NCI-H146 treated with DMSO at 0.1 percent for 48 hours (cell line): ENCODE measurements around the gene FNDC7.
"Not testable (repeated sequence)": the region's sequence is repeated elsewhere in the genome, so short reads cannot be mapped to it uniquely, and the experiment has no call there.

ENCODE experiments used
- DNase-seq: peaks from one replicate; lab custom pipeline; 2025; ENCODE audit not compliant: unreplicated experiment; lab: John Stamatoyannopoulos, UW

FNDC7 gene

GRCh38 chr1:108712606-108713150 lies at the start of gene FNDC7:
TSS of gene FNDC7 (plus strand) at chr1:108712908. CDS start at chr1:108712934, 26 bp downstream.
- DNase-seq, result peak; percentile 17

- no peak for DNase-seq
These were observed 49.6 kb upstream of the FNDC7 start for GRCh38 chr1:108663074-108663473.

GRCh38 chr1:108664481-108664880 lies 48.2 kb upstream of the FNDC7 start:
- no peak for DNase-seq

GRCh38 chr1:108665067-108665466 lies 47.6 kb upstream of the FNDC7 start:
- DNase-seq, result no peak

GRCh38 chr1:108665771-108666170 lies 46.9 kb upstream of the FNDC7 start:
- no peak for DNase-seq

GRCh38 chr1:108667422-108667821 lies 45.3 kb upstream of the FNDC7 start:
- DNase-seq, result not testable (repeated sequence)

GRCh38 chr1:108668777-108669176 lies 43.9 kb upstream of the FNDC7 start:
- no peak for DNase-seq

GRCh38 chr1:108669679-108670078 lies 43.0 kb upstream of the FNDC7 start:
- no peak for DNase-seq

- no peak for DNase-seq
These were observed 42.5 kb upstream of the FNDC7 start for GRCh38 chr1:108670131-108670773.

- DNase-seq, result no peak
These were observed 41.6 kb upstream of the FNDC7 start for GRCh38 chr1:108671143-108671542.

GRCh38 chr1:108678706-108679105 lies 34.0 kb upstream of the FNDC7 start:
- DNase-seq, result no peak

GRCh38 chr1:108679586-108680213 lies 33.0 kb upstream of the FNDC7 start:
- no peak for DNase-seq

- peak; percentile 16 for DNase-seq
These were observed 31.0 kb upstream of the FNDC7 start for GRCh38 chr1:108681701-108682100.

- DNase-seq, result peak; percentile 11
These were observed 27.2 kb upstream of the FNDC7 start for GRCh38 chr1:108685529-108685928.

GRCh38 chr1:108686614-108687313 lies 25.9 kb upstream of the FNDC7 start:
- no peak for DNase-seq

- DNase-seq, result no peak
These were observed 21.4 kb upstream of the FNDC7 start for GRCh38 chr1:108691128-108691941.

- DNase-seq, result peak; percentile 83
These were observed 20.6 kb upstream of the FNDC7 start, which contains the start of gene PRPF38B for GRCh38 chr1:108691942-108692723. TSS of gene PRPF38B (plus strand) at chr1:108692310. CDS start at chr1:108692592, 282 bp downstream.

- peak; percentile 24 for DNase-seq
These were observed 19.7 kb upstream of the FNDC7 start for GRCh38 chr1:108692724-108693655.

GRCh38 chr1:108695535-108695934 lies 17.2 kb upstream of the FNDC7 start:
- no peak for DNase-seq
